HEK293 (cell line): ENCODE measurements around the gene PPP1R12C.

Source experiments
- CTCF ChIA-PET: fragments of 350-600 bp; formaldehyde crosslinking; extraction: SDS; loops from one replicate; lab custom pipeline; 2021; ENCODE audit warnings: antibody characterized with exemption; lab: Yijun Ruan, JAX
- POLR2A ChIA-PET: fragments of 300-600 bp; formaldehyde crosslinking; extraction: SDS; loops from one replicate; lab custom pipeline; 2020; ENCODE audit warnings: antibody characterized with exemption, inconsistent platforms; lab: Yijun Ruan, JAX
- H3K27ac ChIP-seq: fragments of 200-500 bp; sonication (Bioruptor generic); 2 replicates; pipeline ENCODE4 v1.5.1; 2014; ENCODE audit warnings: low read depth, low read length, control low read depth, inconsistent platforms; ENCODE audit errors: extremely low read depth
- H3K36me3 ChIP-seq, 2 experiments: fragments of 200-500 bp in 1 of 2; sonication (Bioruptor generic) in 1 of 2; 1 replicate in 1 of 2; 2 replicates in 1 of 2; pipeline ENCODE4 v1.5.1; 2014 to 2017; ENCODE audit warnings: inconsistent platforms in 2 of 2, low read length in 2 of 2; ENCODE audit not compliant: control insufficient read depth in 2 of 2, insufficient read depth in 1 of 2
- H3K4me1 ChIP-seq: fragments of 200-500 bp; sonication (Bioruptor generic); 2 replicates; pipeline ENCODE4 v1.5.1; 2014; ENCODE audit warnings: mild to moderate bottlenecking, low read length, inconsistent platforms; ENCODE audit not compliant: control insufficient read depth, insufficient read depth
- H3K4me3 ChIP-seq: 2 replicates; pipeline ENCODE4 v1.5.1; 2011; ENCODE audit warnings: low read depth, mild to moderate bottlenecking, control low read depth, low read length, moderate library complexity
- H3K9me3 ChIP-seq: fragments of 200-500 bp; sonication (Bioruptor generic); 2 replicates; pipeline ENCODE4 v1.5.1; 2014; ENCODE audit warnings: low read depth, low read length, inconsistent platforms; ENCODE audit not compliant: control insufficient read depth, insufficient read depth
- FEZF1 ChIP-seq: fragments of 450-650 bp; formaldehyde crosslinking; IDR thresholded peaks from 2 replicates; pipeline ENCODE4 v1.5.1; 2016; ENCODE audit warnings: missing biosample characterization, missing genetic modification characterization
- PBX3 ChIP-seq: sonication (generic); formaldehyde crosslinking; IDR thresholded peaks from 2 replicates; pipeline ENCODE4 v1.8.1; 2022; ENCODE audit warnings: mild to moderate bottlenecking, moderate library complexity, missing genetic modification reagents
- PRDM1 ChIP-seq: fragments of 450-650 bp; formaldehyde crosslinking; IDR thresholded peaks from 2 replicates; pipeline ENCODE4; 2016; ENCODE audit warnings: missing biosample characterization, missing genetic modification characterization
- PRDM4 ChIP-seq: fragments of 450-650 bp; formaldehyde crosslinking; IDR thresholded peaks from 2 replicates; pipeline ENCODE4 v1.5.1; 2017; ENCODE audit warnings: missing biosample characterization, missing genetic modification characterization
- PRDM6 ChIP-seq: fragments of 450-650 bp; formaldehyde crosslinking; IDR thresholded peaks from 2 replicates; pipeline ENCODE4 v1.5.1; 2017; ENCODE audit warnings: missing biosample characterization, missing genetic modification characterization
- SP7 ChIP-seq: fragments of 450-650 bp; formaldehyde crosslinking; IDR thresholded peaks from 2 replicates; pipeline ENCODE4 v1.5.1; 2016; ENCODE audit warnings: missing biosample characterization, missing genetic modification characterization
- ZFP37 ChIP-seq: fragments of 450-650 bp; formaldehyde crosslinking; IDR thresholded peaks from 2 replicates; pipeline ENCODE4 v1.5.1; 2016; ENCODE audit warnings: missing biosample characterization, missing genetic modification characterization
- ZNF121 ChIP-seq: fragments of 450-650 bp; formaldehyde crosslinking; IDR thresholded peaks from 2 replicates; pipeline ENCODE4 v1.5.1; 2016; ENCODE audit warnings: missing biosample characterization, missing genetic modification characterization
- ZNF148 ChIP-seq: fragments of 450-650 bp; formaldehyde crosslinking; IDR thresholded peaks from 2 replicates; pipeline ENCODE4 v1.5.0; 2017; ENCODE audit warnings: missing biosample characterization, missing genetic modification characterization, borderline replicate concordance
- ZNF157 ChIP-seq: fragments of 450-650 bp; formaldehyde crosslinking; IDR thresholded peaks from 2 replicates; pipeline ENCODE4 v1.5.1; 2016; ENCODE audit warnings: missing biosample characterization, missing genetic modification characterization
- ZNF530 ChIP-seq: fragments of 450-650 bp; formaldehyde crosslinking; IDR thresholded peaks from 2 replicates; pipeline ENCODE4 v1.5.1; 2016; ENCODE audit warnings: low read depth, missing biosample characterization, missing genetic modification characterization
- ZNF701 ChIP-seq: fragments of 450-650 bp; formaldehyde crosslinking; IDR thresholded peaks from 2 replicates; pipeline ENCODE4 v1.5.1; 2016; ENCODE audit warnings: missing biosample characterization, missing genetic modification characterization
- ZNF747 ChIP-seq: fragments of 450-650 bp; formaldehyde crosslinking; IDR thresholded peaks from 2 replicates; pipeline ENCODE4 v1.5.1; 2016; ENCODE audit warnings: missing biosample characterization, missing genetic modification characterization
- ZNF768 ChIP-seq: fragments of 450-650 bp; formaldehyde crosslinking; IDR thresholded peaks from 2 replicates; pipeline ENCODE4 v1.5.1; 2018; ENCODE audit warnings: missing biosample characterization, mild to moderate bottlenecking, missing genetic modification characterization

Gene PPP1R12C

GRCh38 chr19:55161571-55162322, 44.3 kb upstream of the PPP1R12C start:
- ChIA-PET POLR2A (no interaction called here), CTCF (interaction anchor here (1.1 to 4.5 kb wide), 5 partner anchors 9 to 445 kb away, joined by 3 to 107 read pairs (median 4); no protein-coding TSS in a partner anchor)
- peaks cover 6% of the 10 kb centered on the region for H3K4me1 ChIP-seq
- TF ChIP-seq PBX3 (CRISPR knock-in tag) (no peak), PRDM6 (tag by site-specific recombination) (no peak), ZNF768 (no peak), ZNF121 (tag by site-specific recombination) (no peak), SP7 (no peak), PRDM4 (tag by site-specific recombination) (no peak), ZNF747 (tag by site-specific recombination) (no peak), ZNF148 (no peak), PRDM1 (tag by site-specific recombination) (no peak), ZNF530 (tag by site-specific recombination) (no peak), ZFP37 (tag by site-specific recombination) (no peak), ZNF701 (tag by site-specific recombination) (no peak), FEZF1 (no peak)
- H3K36me3 ChIP-seq = no peaks in the 10 kb centered on the region
- no peak overlapping the region for H3K27ac ChIP-seq
- no peaks in the 10 kb centered on the region for H3K9me3 ChIP-seq
- H3K4me3 ChIP-seq = no peak overlapping the region

GRCh38 chr19:55160986-55161365, 43.5 kb upstream of the PPP1R12C start:
- Histone ChIP-seq H3K4me3 (no peak overlapping the region), H3K4me1 (peaks cover 6% of the 10 kb centered on the region), H3K27ac (no peak overlapping the region), H3K36me3 (no peaks in the 10 kb centered on the region), H3K9me3 (no peaks in the 10 kb centered on the region)
- CTCF ChIA-PET = interaction anchor here (0.7 to 4.5 kb wide), 32 partner anchors 8 to 679 kb away, joined by 3 to 107 read pairs (median 5); partner anchors contain the start of genes TMEM238, TNNT1 and ZNF784
- TF ChIP-seq ZNF157 (no peak), PBX3 (CRISPR knock-in tag) (0 out of 2 replicates have a peak, but pooled peaks have one; percentile 7)
- POLR2A ChIA-PET = interaction anchor here (0.6 to 2.8 kb wide), 6 partner anchors 20 to 478 kb away, joined by 3 to 19 read pairs (median 4); partner anchors contain the start of genes PPP1R12C, RDH13 and ZNF865
